ENCODE data around the gene PDCD4. TPM values are rescaled to one million over a fixed set of nuclear protein-coding genes. Genes with fewer than 3 reads are reported as not detected.

The PDCD4 gene
- total and polyA plus RNA-seq, 2 of the 8 experiments (the other 6 are each of a cell fraction or from before 2014, with no cell fraction given) = 3.3 to 26.8 TPM

DNA sequence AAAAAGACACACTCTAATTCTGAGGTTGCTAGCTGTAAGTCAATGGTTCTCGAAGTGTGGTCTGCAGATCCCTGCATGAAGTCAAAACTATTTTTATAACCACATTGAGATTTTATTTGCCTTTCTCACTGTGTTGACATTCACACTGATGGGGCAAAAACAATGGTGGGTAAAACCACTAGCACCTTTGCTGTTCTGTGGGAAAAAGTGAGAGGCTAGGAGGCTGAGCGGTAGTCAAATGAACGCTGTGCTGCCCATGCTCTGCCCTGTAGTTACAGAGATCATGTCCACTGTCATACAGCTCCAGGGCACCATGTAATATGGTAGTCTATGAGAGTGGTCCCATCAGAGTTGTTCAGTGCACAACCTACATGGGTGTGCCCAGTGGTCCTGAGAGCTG is 21.6 kb upstream of the PDCD4 start:
- no peak overlapping the region for H3K27ac ChIP-seq (ENCODE audit: low read depth, low read length)
- no peak overlapping the region for H4K91ac ChIP-seq (replicated peaks; ENCODE audit: insufficient read length, low read length)
- no peaks in the 10 kb centered on the region for H3K27me3 ChIP-seq (replicated peaks in 1 of 4; ENCODE audit: control insufficient read depth in 3 of 4, extremely low read depth in 1 of 4, insufficient read depth in 3 of 4, low read length in 3 of 4)
- CTCF ChIA-PET (ENCODE audit: partially characterized antibody) = interaction anchor here (0.7 to 1.2 kb wide), 2 partner anchors 9 to 15 kb away, joined by 3 read pairs; no protein-coding TSS in a partner anchor
- H2AFZ ChIP-seq (ENCODE audit: low read length) = no peak overlapping the region
- H2BK15ac ChIP-seq (ENCODE audit: low read length) = no peak overlapping the region
- no peaks in the 10 kb centered on the region for H3K4me1 ChIP-seq (replicated peaks in 1 of 4; ENCODE audit: control insufficient read depth in 3 of 4, insufficient read depth in 4 of 4, low read length in 3 of 4)
- H3K4me3 ChIP-seq (ENCODE audit: extremely low read depth in 1 of 4, insufficient read depth in 2 of 4, low read depth in 3 of 4, low read length in 4 of 4) = no peak overlapping the region
- H3K9ac ChIP-seq (replicated peaks in 1 of 4; ENCODE audit: extremely low read depth in 1 of 4, low read depth in 3 of 4, low read length in 3 of 4) = no peak overlapping the region
- FAIRE-seq (no peak), DNase-seq (ENCODE audit: low read depth in 1 of 2, low spot score in 2 of 2) (no peak)
- no peak overlapping the region for H3K56ac ChIP-seq (replicated peaks; ENCODE audit: insufficient read length, low read depth, low read length)
- H3K36me3 ChIP-seq (ENCODE audit: control insufficient read depth in 2 of 4, insufficient read depth in 4 of 4, low read length in 3 of 4) = no peaks in the 10 kb centered on the region
- no peak overlapping the region for H3K4me2 ChIP-seq (ENCODE audit: insufficient read depth in 1 of 2, low read depth in 2 of 2, low read length in 2 of 2)
- no peaks in the 10 kb centered on the region for H4K20me1 ChIP-seq (replicated peaks in 1 of 2; ENCODE audit: control insufficient read depth in 1 of 2, insufficient read depth in 2 of 2, low read length in 2 of 2)
- no peak overlapping the region for H2BK120ac ChIP-seq (replicated peaks; ENCODE audit: low read depth, low read length)
- no peak overlapping the region for H2AK5ac ChIP-seq (ENCODE audit: low read depth, low read length)
- H3K9me3 ChIP-seq (ENCODE audit: insufficient read depth in 2 of 2, low read depth in 1 of 2, low read length in 1 of 2) = no peaks in the 10 kb centered on the region
- no peak overlapping the region for H2BK12ac ChIP-seq (ENCODE audit: low read depth, low read length)
- no peaks in the 10 kb centered on the region for H3K79me1 ChIP-seq (ENCODE audit: low read depth, low read length)
- no peak overlapping the region for H4K5ac ChIP-seq (ENCODE audit: insufficient read length, low read depth, low read length)
- no peaks in the 10 kb centered on the region for H3K79me2 ChIP-seq (ENCODE audit: control insufficient read depth in 1 of 2, insufficient read depth in 2 of 2, low read length in 2 of 2)
- no peaks in the 10 kb centered on the region for H3K23me2 ChIP-seq (ENCODE audit: low read depth, low read length)
- H3K18ac ChIP-seq (ENCODE audit: extremely low read depth, low read length) = no peak overlapping the region
- POLR2A ChIA-PET (ENCODE audit: partially characterized antibody) = interaction anchor here (1.4 kb wide), 1 partner anchor 23 kb away, joined by 3 read pairs; no protein-coding TSS in a partner anchor
- no peak overlapping the region for H4K8ac ChIP-seq (ENCODE audit: extremely low read depth, insufficient read depth, low read length)
- no peak overlapping the region for H2BK20ac ChIP-seq (ENCODE audit: low read length)
- H3K14ac ChIP-seq (ENCODE audit: insufficient read length) = no peak overlapping the region
- 96% methylated on average over 3 of the region's 3 CpGs; no CpG with 5 or more reads in 1 of the 2 experiments for WGBS, 2 experiments (ENCODE audit: extremely low coverage in 1 of 2, insufficient coverage in 1 of 2, insufficient read length in 1 of 2, insufficient replicate concordance in 2 of 2, low coverage in 1 of 2, low lambda C conversion rate in 2 of 2, missing lambda C conversion rate in 1 of 2)
- no peak overlapping the region for H3K4ac ChIP-seq (replicated peaks; ENCODE audit: insufficient read length, low read depth, low read length)
- H2BK5ac ChIP-seq (ENCODE audit: low read depth, low read length) = no peak overlapping the region
- H3K23ac ChIP-seq (ENCODE audit: insufficient read length) = no peak overlapping the region
- TF ChIP-seq HDAC2 (IDR thresholded peaks at IDR 0.05; ENCODE audit: borderline replicate concordance in 1 of 2, low read depth in 2 of 2, low read length in 2 of 2) = no peak
- TF ChIP-seq, protein P1, sequence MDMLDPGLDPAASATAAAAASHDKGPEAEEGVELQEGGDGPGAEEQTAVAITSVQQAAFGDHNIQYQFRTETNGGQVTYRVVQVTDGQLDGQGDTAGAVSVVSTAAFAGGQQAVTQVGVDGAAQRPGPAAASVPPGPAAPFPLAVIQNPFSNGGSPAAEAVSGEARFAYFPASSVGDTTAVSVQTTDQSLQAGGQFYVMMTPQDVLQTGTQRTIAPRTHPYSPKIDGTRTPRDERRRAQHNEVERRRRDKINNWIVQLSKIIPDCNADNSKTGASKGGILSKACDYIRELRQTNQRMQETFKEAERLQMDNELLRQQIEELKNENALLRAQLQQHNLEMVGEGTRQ (IDR thresholded peaks at IDR 0.05; ENCODE audit: low read length) = no peak
- no peak for TF ChIP-seq SP1 (IDR thresholded peaks at IDR 0.05; ENCODE audit: low read depth, low read length)
- no peak for TF ChIP-seq BCL11A (IDR thresholded peaks at IDR 0.05; ENCODE audit: low read depth in 2 of 2, low read length in 2 of 2)
- no peak for TF ChIP-seq FOSL1 (IDR thresholded peaks at IDR 0.05; ENCODE audit: insufficient read depth, low read depth, low read length)
- TF ChIP-seq CHD2 (IDR thresholded peaks at IDR 0.05; ENCODE audit: low read length) = no peak
- no peak for TF ChIP-seq SUZ12 (IDR thresholded peaks at IDR 0.05; ENCODE audit: low read length)
- no peak for TF ChIP-seq JUND (IDR thresholded peaks at IDR 0.05; ENCODE audit: low read length)
- no peak for TF ChIP-seq NANOG (IDR thresholded peaks at IDR 0.05; ENCODE audit: insufficient read depth, low read depth, low read length, poor library complexity, severe bottlenecking)
- TF ChIP-seq GABPA (IDR thresholded peaks at IDR 0.05; ENCODE audit: borderline replicate concordance, insufficient read depth, low read length) = no peak
- TF ChIP-seq SP4 (IDR thresholded peaks at IDR 0.05; ENCODE audit: low read length) = no peak
- no peak for TF ChIP-seq TAF7 (optimal IDR thresholded peaks at IDR 0.05; ENCODE audit: borderline replicate concordance, low read depth, low read length)
- TF ChIP-seq RAD21 (IDR thresholded peaks at IDR 0.05 in 1 of 2, conservative IDR thresholded peaks at IDR 0.05 in 1 of 2; ENCODE audit: low read depth in 2 of 2, low read length in 2 of 2) = no peak
